IMR-90 (cell line): ENCODE data around the gene KRTAP9-6. TPM values are rescaled to one million over a fixed set of nuclear protein-coding genes. Genes with fewer than 3 reads are reported as not detected.

Source experiments
- ATAC-seq: fragments of 200-7000 bp; cut with Tn5 transposase; 2 replicates; pipeline ENCODE4 v1.9.1; 2020; ENCODE audit warnings: low read depth, mild to moderate bottlenecking, moderate library complexity
- BruUV-seq: library from RNA; stranded (reverse); fragments of 400-500 nt; replicated peaks from 2 replicates; lab custom pipeline; 2021; lab: Mats Ljungman, UMichigan
- CTCF ChIA-PET: fragments of 300-600 bp; formaldehyde crosslinking; extraction: SDS; loops from one replicate; lab custom pipeline; 2021; ENCODE audit warnings: antibody characterized with exemption; lab: Yijun Ruan, JAX
- POLR2A ChIA-PET: fragments of 300-600 bp; sonication (Branson Sonifier 250); formaldehyde crosslinking; loops from one replicate; lab custom pipeline; 2022; ENCODE audit warnings: antibody characterized with exemption; ENCODE audit not compliant: unreplicated experiment; lab: Charles Lee
- DNase-seq: peaks from one replicate; pipeline ENCODE4 v3.0.0; 2013
- H2AFZ ChIP-seq: replicated peaks from 2 replicates; pipeline ENCODE3; 2013; ENCODE audit warnings: low read length, mild to moderate bottlenecking; ENCODE audit not compliant: poor library complexity
- H2AK5ac ChIP-seq: 2 replicates; pipeline ENCODE4 v1.6.1; 2013; ENCODE audit warnings: low read depth, low read length, inconsistent platforms
- H2AK9ac ChIP-seq: replicated peaks from 2 replicates; pipeline ENCODE3; 2013; ENCODE audit warnings: mild to moderate bottlenecking, low read depth, low read length, moderate library complexity; ENCODE audit not compliant: poor library complexity
- H2BK120ac ChIP-seq: 2 replicates; pipeline ENCODE4 v1.6.1; 2013; ENCODE audit warnings: low read depth, low read length, inconsistent platforms
- H2BK15ac ChIP-seq: 3 replicates; pipeline ENCODE4 v1.6.1; 2013; ENCODE audit warnings: low read depth, low read length, inconsistent platforms
- H2BK20ac ChIP-seq: 2 replicates; pipeline ENCODE4 v1.6.1; 2013; ENCODE audit warnings: low read depth, mild to moderate bottlenecking, inconsistent platforms, low read length, moderate library complexity
- H2BK5ac ChIP-seq: 2 replicates; pipeline ENCODE4 v1.6.1; 2013; ENCODE audit warnings: mild to moderate bottlenecking, low read depth, low read length, inconsistent platforms; ENCODE audit not compliant: poor library complexity, severe bottlenecking
- H3K14ac ChIP-seq: replicated peaks from 2 replicates; pipeline ENCODE4 v1.6.1; 2013; ENCODE audit warnings: low read depth, low read length, inconsistent platforms
- H3K18ac ChIP-seq: 2 replicates; pipeline ENCODE4 v1.6.1; 2013; ENCODE audit warnings: low read depth, low read length, control low read depth
- H3K23ac ChIP-seq: 2 replicates; pipeline ENCODE4 v1.6.1; 2013; ENCODE audit warnings: low read depth, low read length, inconsistent platforms
- H3K27ac ChIP-seq: 2 replicates; pipeline ENCODE4 v1.5.1; 2013; ENCODE audit warnings: mild to moderate bottlenecking, control low read depth, low read length; ENCODE audit not compliant: insufficient read depth
- H3K27me3 ChIP-seq: 2 replicates; pipeline ENCODE4 v1.6.1; 2013; ENCODE audit warnings: low read length; ENCODE audit not compliant: control insufficient read depth, insufficient read depth
- H3K36me3 ChIP-seq: 2 replicates; pipeline ENCODE4 v1.6.1; 2013; ENCODE audit warnings: low read length, mixed read lengths; ENCODE audit not compliant: control insufficient read depth, insufficient read depth
- H3K4ac ChIP-seq: 2 replicates; pipeline ENCODE4 v1.6.1; 2013; ENCODE audit warnings: low read depth, low read length, inconsistent platforms
- H3K4me1 ChIP-seq: 2 replicates; pipeline ENCODE4 v1.6.1; 2013; ENCODE audit warnings: low read length, mixed read lengths; ENCODE audit not compliant: control insufficient read depth, insufficient read depth
- H3K4me2 ChIP-seq: 2 replicates; pipeline ENCODE4 v1.6.1; 2013; ENCODE audit warnings: low read depth, mild to moderate bottlenecking, control low read depth, low read length, moderate library complexity
- H3K4me3 ChIP-seq: 2 replicates; pipeline ENCODE4 v1.5.1; 2013; ENCODE audit warnings: low read depth, mild to moderate bottlenecking, control low read depth, low read length, moderate library complexity; ENCODE audit not compliant: insufficient read depth
- H3K56ac ChIP-seq: 2 replicates; pipeline ENCODE4 v1.6.1; 2013; ENCODE audit warnings: low read length, inconsistent platforms; ENCODE audit not compliant: insufficient read depth; ENCODE audit errors: extremely low read depth
- H3K79me1 ChIP-seq, 2 experiments: 2 replicates each; pipeline ENCODE4 v1.6.1; 2013; ENCODE audit warnings: low read length in 2 of 2, inconsistent platforms in 1 of 2, low read depth in 1 of 2
- H3K9ac ChIP-seq: 2 replicates; pipeline ENCODE4 v1.6.1; 2013; ENCODE audit warnings: low read depth, low read length, control low read depth
- H3K9me1 ChIP-seq: 2 replicates; pipeline ENCODE4 v1.6.1; 2013; ENCODE audit warnings: low read length, inconsistent platforms; ENCODE audit not compliant: insufficient read depth
- H3K9me3 ChIP-seq: 2 replicates; pipeline ENCODE4 v1.6.1; 2013; ENCODE audit warnings: low read length; ENCODE audit not compliant: control insufficient read depth, insufficient read depth
- H4K20me1 ChIP-seq: 2 replicates; pipeline ENCODE4 v1.6.1; 2013; ENCODE audit warnings: low read length, inconsistent platforms; ENCODE audit not compliant: insufficient read depth
- H4K5ac ChIP-seq: 2 replicates; pipeline ENCODE4 v1.6.1; 2013; ENCODE audit warnings: mild to moderate bottlenecking, low read depth, low read length, control low read depth
- H4K8ac ChIP-seq, 2 experiments: 2 replicates each; pipeline ENCODE4 v1.6.1; 2013; ENCODE audit warnings: low read depth in 2 of 2, low read length in 2 of 2, control low read depth in 1 of 2, inconsistent platforms in 1 of 2
- H4K91ac ChIP-seq: 2 replicates; pipeline ENCODE4 v1.6.1; 2013; ENCODE audit warnings: low read depth, low read length, inconsistent platforms; ENCODE audit not compliant: insufficient read depth
- CEBPB ChIP-seq: IDR thresholded peaks from 2 replicates; pipeline ENCODE4 v1.6.1; 2012; ENCODE audit warnings: low read depth, low read length, improper control_type of control experiment
- CHD1 ChIP-seq: IDR thresholded peaks from 2 replicates; pipeline ENCODE4 v1.6.1; 2012; ENCODE audit warnings: low read depth, low read length, improper control_type of control experiment
- FOS ChIP-seq: fragments of 150-350 bp; IDR thresholded peaks from 2 replicates; pipeline ENCODE4 v1.6.1; 2016; ENCODE audit warnings: low read depth, low read length
- NFE2L2 ChIP-seq: fragments of 150-350 bp; IDR thresholded peaks from 2 replicates; pipeline ENCODE4 v1.6.1; 2016; ENCODE audit warnings: low read depth, mild to moderate bottlenecking, low read length
- RFX5 ChIP-seq: IDR thresholded peaks from 2 replicates; pipeline ENCODE4 v1.8.0; 2012; ENCODE audit warnings: low read depth, mild to moderate bottlenecking, low read length, moderate library complexity
- SMC3 ChIP-seq: fragments of 150-350 bp; IDR thresholded peaks from 2 replicates; pipeline ENCODE4 v1.6.1; 2016; ENCODE audit warnings: low read depth, mild to moderate bottlenecking, antibody characterized with exemption, low read length, moderate library complexity
- whole genome bisulfite sequencing, 2 experiments: methylation state at CpG; one replicate each; pipeline versions ENCODE4 v1.1.5 to v1.1.7; 2013; ENCODE audit warnings: missing lambda C conversion rate in 2 of 2; ENCODE audit not compliant: insufficient read length in 1 of 2; ENCODE audit errors: extremely low coverage in 2 of 2; 5-methylcytosine and 5-hydroxymethylcytosine counted together
- dilution Hi-C: fragments of 300-500 bp; cut with HindIII; formaldehyde crosslinking; loops from one replicate; pipeline ENCODE4 v1.14.3; 2018; ENCODE audit warnings: low sequenced_read_pairs; ENCODE audit not compliant: unreplicated experiment
- in situ Hi-C: fragments of 300-500 bp; cut with MboI; formaldehyde crosslinking; loops from 3 replicates; pipeline ENCODE4 v1.14.3; 2019; ENCODE audit warnings: low sequenced_read_pairs, inconsistent platforms, mixed read lengths
- intact Hi-C: fragments of 100-400 bp; cut with micrococcal nuclease; formaldehyde crosslinking; loops from 2 replicates; pipeline ENCODE4 v1.10.0; 2022
- polyA plus RNA-seq, 3 experiments: library from polyadenylated mRNA; depleted of rRNA; stranded (reverse); fragments of >200 nt; gene quantifications; 2 replicates each; pipeline ENCODE4 v1.2.3, GENCODE V29; 2012; ENCODE audit warnings: low replicate concordance in 1 of 3
- total RNA-seq: library from RNA; depleted of rRNA; stranded (reverse); fragments of >200 nt; gene quantifications from 2 replicates; pipeline ENCODE4 v1.2.3, GENCODE V29; 2012
- TF ChIP-seq, protein P1 (sequence below): conservative IDR thresholded peaks from 2 replicates; pipeline ENCODE4 v1.5.1; 2012; ENCODE audit warnings: mild to moderate bottlenecking, low read depth, low read length, improper control_type of control experiment

The KRTAP9-6 gene
- total and polyA plus RNA-seq, 2 of the 4 experiments (the other 2 are of a cell fraction): not detected

DNA sequence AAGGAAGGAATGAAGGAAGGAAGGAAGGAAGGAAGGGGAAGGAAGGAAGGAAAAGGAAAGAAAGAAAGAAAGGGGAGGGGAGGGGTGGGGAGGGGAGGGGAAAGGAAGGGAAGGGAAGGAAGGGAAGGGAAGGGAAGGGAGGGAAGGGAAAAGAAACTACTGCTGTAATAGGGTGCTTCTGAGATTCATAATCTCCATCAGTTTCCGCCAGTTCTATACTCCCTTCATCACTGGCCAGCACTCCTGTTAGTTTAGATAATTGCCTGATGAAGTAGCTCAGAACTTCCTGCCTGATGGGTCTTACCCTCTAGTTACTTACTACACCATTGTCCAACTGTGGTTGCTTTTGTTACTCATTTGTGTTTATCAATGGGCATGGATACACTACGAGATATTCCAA lies 2.0 kb upstream of the KRTAP9-6 start:
- no peak overlapping the region for H2BK5ac ChIP-seq
- H2BK120ac ChIP-seq: no peak overlapping the region
- no peak overlapping the region for H4K5ac ChIP-seq
- in situ Hi-C loops (no loop called here), intact Hi-C loops (no loop called here), dilution Hi-C loops (no loop called here)
- H3K4ac ChIP-seq: no peak overlapping the region
- H3K18ac ChIP-seq: no peak overlapping the region
- CTCF ChIA-PET: no interaction called here
- H3K27me3 ChIP-seq: peaks cover 9% of the 10 kb centered on the region
- H3K4me1 ChIP-seq: no peaks in the 10 kb centered on the region
- H4K8ac ChIP-seq: no peak overlapping the region
- BruUV-seq: no TSS peak
- H3K23ac ChIP-seq: no peak overlapping the region
- no peak overlapping the region for H2AFZ ChIP-seq
- no peak overlapping the region for H2BK20ac ChIP-seq
- no peak overlapping the region for H4K91ac ChIP-seq
- no peak for TF ChIP-seq FOS
- TF ChIP-seq, protein P1, sequence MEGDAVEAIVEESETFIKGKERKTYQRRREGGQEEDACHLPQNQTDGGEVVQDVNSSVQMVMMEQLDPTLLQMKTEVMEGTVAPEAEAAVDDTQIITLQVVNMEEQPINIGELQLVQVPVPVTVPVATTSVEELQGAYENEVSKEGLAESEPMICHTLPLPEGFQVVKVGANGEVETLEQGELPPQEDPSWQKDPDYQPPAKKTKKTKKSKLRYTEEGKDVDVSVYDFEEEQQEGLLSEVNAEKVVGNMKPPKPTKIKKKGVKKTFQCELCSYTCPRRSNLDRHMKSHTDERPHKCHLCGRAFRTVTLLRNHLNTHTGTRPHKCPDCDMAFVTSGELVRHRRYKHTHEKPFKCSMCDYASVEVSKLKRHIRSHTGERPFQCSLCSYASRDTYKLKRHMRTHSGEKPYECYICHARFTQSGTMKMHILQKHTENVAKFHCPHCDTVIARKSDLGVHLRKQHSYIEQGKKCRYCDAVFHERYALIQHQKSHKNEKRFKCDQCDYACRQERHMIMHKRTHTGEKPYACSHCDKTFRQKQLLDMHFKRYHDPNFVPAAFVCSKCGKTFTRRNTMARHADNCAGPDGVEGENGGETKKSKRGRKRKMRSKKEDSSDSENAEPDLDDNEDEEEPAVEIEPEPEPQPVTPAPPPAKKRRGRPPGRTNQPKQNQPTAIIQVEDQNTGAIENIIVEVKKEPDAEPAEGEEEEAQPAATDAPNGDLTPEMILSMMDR: no peak
- TF ChIP-seq RFX5: no peak
- TF ChIP-seq CHD1: no peak
- TF ChIP-seq NFE2L2: no peak
- no peak for TF ChIP-seq SMC3
- TF ChIP-seq CEBPB: no peak
- no peak overlapping the region for H2AK5ac ChIP-seq
- H3K56ac ChIP-seq: no peak overlapping the region
- H3K4me3 ChIP-seq: no peak overlapping the region
- H3K27ac ChIP-seq: no peak overlapping the region
- H3K79me1 ChIP-seq: no peaks in the 10 kb centered on the region
- ATAC-seq: no peak
- no peak overlapping the region for H2AK9ac ChIP-seq
- H3K9ac ChIP-seq: no peak overlapping the region
- no peaks in the 10 kb centered on the region for H4K20me1 ChIP-seq
- no peak overlapping the region for H3K14ac ChIP-seq
- no peak for DNase-seq
- WGBS, 2 experiments: no CpG with 5 or more reads among the region's 2 CpGs
- no peaks in the 10 kb centered on the region for H3K9me3 ChIP-seq
- H3K36me3 ChIP-seq: no peaks in the 10 kb centered on the region
- POLR2A ChIA-PET: no interaction called here
- H3K9me1 ChIP-seq: no peaks in the 10 kb centered on the region
- no peak overlapping the region for H3K4me2 ChIP-seq
- H2BK15ac ChIP-seq: no peak overlapping the region
